HepG2 (cell line): ENCODE data around the gene MTRF1. TPM values are rescaled to one million over a fixed set of nuclear protein-coding genes. Genes with fewer than 3 reads are reported as not detected.

ENCODE experiments used
- ESRRA ChIP-seq: sonication (generic); formaldehyde crosslinking; IDR thresholded peaks from 2 replicates; pipeline ENCODE4 v1.5.1; 2020; ENCODE audit warnings: mild to moderate bottlenecking, low read depth, missing genetic modification reagents
- FOXO1 ChIP-seq: sonication (generic); formaldehyde crosslinking; IDR thresholded peaks from 2 replicates; pipeline ENCODE4 v1.4.0; 2020; ENCODE audit warnings: missing genetic modification reagents
- GATAD1 ChIP-seq: IDR thresholded peaks from 2 replicates; pipeline ENCODE4 v1.6.1; 2016; ENCODE audit warnings: missing genetic modification reagents, missing compliant biosample characterization
- HDAC6 ChIP-seq: fragments of 200-600 bp; sonication (generic); IDR thresholded peaks from 2 replicates; pipeline ENCODE4 v1.7.0; 2017; ENCODE audit warnings: mild to moderate bottlenecking, antibody characterized with exemption, low read length, low read depth
- HNF4G ChIP-seq, 2 experiments: sonication (generic) in 1 of 2; formaldehyde crosslinking in 1 of 2; IDR thresholded peaks; 2 replicates each; pipeline versions ENCODE4 v1.4.0 to v1.6.1; 2011 to 2020; ENCODE audit warnings: borderline replicate concordance in 2 of 2, low read depth in 2 of 2, mild to moderate bottlenecking in 2 of 2, low read length in 1 of 2, missing genetic modification reagents in 1 of 2, moderate library complexity in 1 of 2
- KLF16 ChIP-seq, 2 experiments: sonication (generic) in 1 of 2; formaldehyde crosslinking in 1 of 2; IDR thresholded peaks; 2 replicates each; pipeline versions ENCODE4 v1.6.1 to v1.8.0; 2016 to 2023; ENCODE audit warnings: missing genetic modification reagents in 2 of 2, missing compliant biosample characterization in 1 of 2
- MLLT10 ChIP-seq: sonication (generic); formaldehyde crosslinking; IDR thresholded peaks from 2 replicates; pipeline ENCODE4 v1.4.0; 2020; ENCODE audit warnings: missing genetic modification reagents
- PRDM10 ChIP-seq: sonication (generic); formaldehyde crosslinking; IDR thresholded peaks from 2 replicates; pipeline ENCODE4 v1.4.0; 2020; ENCODE audit warnings: low read depth, missing genetic modification reagents
- RELA ChIP-seq: sonication (generic); formaldehyde crosslinking; IDR thresholded peaks from 2 replicates; pipeline ENCODE4 v1.4.0; 2020; ENCODE audit warnings: missing genetic modification reagents
- SAFB2 ChIP-seq: sonication (generic); formaldehyde crosslinking; IDR thresholded peaks from 2 replicates; pipeline ENCODE4 v1.5.1; 2020; ENCODE audit warnings: missing genetic modification reagents, low read depth, mild to moderate bottlenecking, borderline replicate concordance
- TP53 ChIP-seq: sonication (generic); formaldehyde crosslinking; conservative IDR thresholded peaks from 2 replicates; pipeline ENCODE4 v1.4.0; 2020; ENCODE audit warnings: missing genetic modification reagents
- ZBTB2 ChIP-seq: sonication (generic); formaldehyde crosslinking; IDR thresholded peaks from 2 replicates; pipeline ENCODE4 v1.8.0; 2022; ENCODE audit warnings: low read depth, missing genetic modification reagents
- ZNF317 ChIP-seq: sonication (generic); formaldehyde crosslinking; IDR thresholded peaks from 2 replicates; pipeline ENCODE4 v1.5.0; 2020; ENCODE audit warnings: mild to moderate bottlenecking, missing genetic modification reagents
- ZNF33B ChIP-seq: sonication (generic); formaldehyde crosslinking; IDR thresholded peaks from 2 replicates; pipeline ENCODE4 v1.5.1; 2020; ENCODE audit warnings: mild to moderate bottlenecking, missing genetic modification reagents
- ZNF790 ChIP-seq: sonication (generic); formaldehyde crosslinking; IDR thresholded peaks from 2 replicates; pipeline ENCODE4 v1.8.0; 2022; ENCODE audit warnings: missing genetic modification reagents, mild to moderate bottlenecking, borderline replicate concordance
- ZNF800 ChIP-seq: sonication (generic); formaldehyde crosslinking; IDR thresholded peaks from 2 replicates; pipeline ENCODE4 v1.4.0; 2020; ENCODE audit warnings: missing genetic modification reagents
- polyA plus RNA-seq, 8 experiments: library from polyadenylated mRNA; depleted of rRNA in 3 of 8; stranded (reverse) in 7 of 8; unstranded in 1 of 8; fragments of >200 nt; fragmentation: Illumina TruSeq in 4 of 8; extraction: Trizol in 4 of 8; gene quantifications; 2 replicates each; pipeline versions ENCODE4 v1.2.1 to v1.2.3, GENCODE V29; 2011 to 2016; ENCODE audit warnings: low read depth in 4 of 8, missing spikeins in 1 of 8, mixed read lengths in 1 of 8; ENCODE audit not compliant: insufficient read depth in 1 of 8
- total RNA-seq, 5 experiments: library from RNA; depleted of rRNA; stranded (reverse); fragments of >200 nt; fragmentation: Illumina TruSeq; extraction: Trizol; gene quantifications; 2 replicates each; pipeline ENCODE4 v1.2.3, GENCODE V29; 2016; ENCODE audit warnings: low read depth in 1 of 5
- TF ChIP-seq, protein P1 (sequence below): sonication (generic); formaldehyde crosslinking; IDR thresholded peaks from 2 replicates; pipeline ENCODE4 v1.5.0; 2020; ENCODE audit warnings: mild to moderate bottlenecking, missing genetic modification reagents
- TF ChIP-seq, protein P2 (sequence below): IDR thresholded peaks from 2 replicates; pipeline ENCODE4 v1.6.1; 2016; ENCODE audit warnings: control low read depth

Gene MTRF1
- total and polyA plus RNA-seq, 2 of the 13 experiments (the other 11 are each of a cell fraction or from before 2014, with no cell fraction given) = 21.6 to 27.2 TPM

DNA sequence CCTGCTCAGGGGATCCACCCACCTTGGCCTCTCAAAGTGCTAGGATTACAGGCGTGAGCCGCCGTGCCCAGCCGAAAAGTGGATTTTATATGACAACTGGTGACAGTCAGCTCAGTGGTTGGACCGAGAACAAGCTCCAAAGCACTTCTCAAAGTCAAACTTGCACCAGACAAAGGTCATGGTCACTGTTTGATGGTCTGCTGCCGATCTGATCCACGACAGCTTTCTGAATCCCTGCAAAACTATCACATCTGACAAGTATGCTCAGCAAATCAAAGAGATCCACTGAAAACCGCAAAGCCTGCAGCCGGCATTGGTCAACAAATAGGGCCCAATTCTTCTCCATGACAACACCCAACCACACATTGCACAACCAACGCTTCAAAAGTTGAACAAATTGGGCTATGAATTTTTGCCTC is 26.1 kb upstream of the MTRF1 start (continued):
- TF ChIP-seq ZBTB2 (CRISPR knock-in tag) (no peak), ESRRA (CRISPR knock-in tag) (peak; percentile 89), MLLT10 (CRISPR knock-in tag) (no peak), ZNF33B (CRISPR knock-in tag) (no peak), ZNF790 (no peak), PRDM10 (CRISPR knock-in tag) (no peak), RELA (no peak), ZNF317 (CRISPR knock-in tag) (peak; percentile 70; the same call in 1 of the 2 replicates), ZNF800 (CRISPR knock-in tag) (no peak), KLF16 (CRISPR knock-in tag; IDR thresholded peaks at IDR 0.05) (peak in 1 of 2 experiments; percentile 31; a peak in 1 of 4 replicates), SAFB2 (CRISPR knock-in tag) (no peak), GATAD1 (CRISPR knock-in tag) (no peak), TP53 (CRISPR knock-in tag) (no peak), HDAC6 (no peak), HNF4G (IDR thresholded peaks at IDR 0.05; ENCODE audit: borderline replicate concordance, low read depth, low read length) (peak; percentile 51; the same call in 1 of the 2 replicates), HNF4G (CRISPR knock-in tag; IDR thresholded peaks at IDR 0.05; ENCODE audit: borderline replicate concordance, low read depth) (0 out of 2 replicates have a peak, but pooled peaks have one; percentile 48), FOXO1 (CRISPR knock-in tag) (peak; percentile 67; the same call in 1 of the 2 replicates)
- TF ChIP-seq, protein P1, sequence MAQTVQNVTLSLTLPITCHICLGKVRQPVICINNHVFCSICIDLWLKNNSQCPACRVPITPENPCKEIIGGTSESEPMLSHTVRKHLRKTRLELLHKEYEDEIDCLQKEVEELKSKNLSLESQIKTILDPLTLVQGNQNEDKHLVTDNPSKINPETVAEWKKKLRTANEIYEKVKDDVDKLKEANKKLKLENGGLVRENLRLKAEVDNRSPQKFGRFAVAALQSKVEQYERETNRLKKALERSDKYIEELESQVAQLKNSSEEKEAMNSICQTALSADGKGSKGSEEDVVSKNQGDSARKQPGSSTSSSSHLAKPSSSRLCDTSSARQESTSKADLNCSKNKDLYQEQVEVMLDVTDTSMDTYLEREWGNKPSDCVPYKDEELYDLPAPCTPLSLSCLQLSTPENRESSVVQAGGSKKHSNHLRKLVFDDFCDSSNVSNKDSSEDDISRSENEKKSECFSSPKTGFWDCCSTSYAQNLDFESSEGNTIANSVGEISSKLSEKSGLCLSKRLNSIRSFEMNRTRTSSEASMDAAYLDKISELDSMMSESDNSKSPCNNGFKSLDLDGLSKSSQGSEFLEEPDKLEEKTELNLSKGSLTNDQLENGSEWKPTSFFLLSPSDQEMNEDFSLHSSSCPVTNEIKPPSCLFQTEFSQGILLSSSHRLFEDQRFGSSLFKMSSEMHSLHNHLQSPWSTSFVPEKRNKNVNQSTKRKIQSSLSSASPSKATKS = no peak
- TF ChIP-seq, protein P2, sequence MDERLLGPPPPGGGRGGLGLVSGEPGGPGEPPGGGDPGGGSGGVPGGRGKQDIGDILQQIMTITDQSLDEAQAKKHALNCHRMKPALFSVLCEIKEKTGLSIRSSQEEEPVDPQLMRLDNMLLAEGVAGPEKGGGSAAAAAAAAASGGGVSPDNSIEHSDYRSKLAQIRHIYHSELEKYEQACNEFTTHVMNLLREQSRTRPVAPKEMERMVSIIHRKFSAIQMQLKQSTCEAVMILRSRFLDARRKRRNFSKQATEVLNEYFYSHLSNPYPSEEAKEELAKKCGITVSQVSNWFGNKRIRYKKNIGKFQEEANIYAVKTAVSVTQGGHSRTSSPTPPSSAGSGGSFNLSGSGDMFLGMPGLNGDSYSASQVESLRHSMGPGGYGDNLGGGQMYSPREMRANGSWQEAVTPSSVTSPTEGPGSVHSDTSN = peak; percentile 38; the same call in 1 of the 2 replicates
